NCI-H2227 (cell line): ENCODE data around the gene PHB1.
"Not testable (repeated sequence)": the region's sequence is repeated elsewhere in the genome, so short reads cannot be mapped to it uniquely, and the experiment has no call there.

Source experiments
- DNase-seq: peaks from one replicate; lab custom pipeline; 2025; ENCODE audit not compliant: unreplicated experiment; lab: John Stamatoyannopoulos, UW

PHB1 gene

GRCh38 chr17:49381793-49382192 lies 32.9 kb downstream of the PHB1 start:
- no peak for DNase-seq

GRCh38 chr17:49381033-49381432 lies 33.6 kb downstream of the PHB1 start:
- DNase-seq, result no peak

GRCh38 chr17:49379926-49380325 lies 34.8 kb downstream of the PHB1 start:
- DNase-seq, result no peak

- DNase-seq, result no peak
Measured at GRCh38 chr17:49378311-49378710, 36.4 kb downstream of the PHB1 start.

- no peak for DNase-seq
Measured at GRCh38 chr17:49375544-49375943, 39.1 kb downstream of the PHB1 start.

GRCh38 chr17:49373115-49373514 lies 41.6 kb downstream of the PHB1 start:
- DNase-seq, result no peak

- DNase-seq, result no peak
Measured at GRCh38 chr17:49372425-49372824, 42.3 kb downstream of the PHB1 start.

- no peak for DNase-seq
Measured at GRCh38 chr17:49370971-49371834, 43.5 kb downstream of the PHB1 start.

GRCh38 chr17:49369760-49370159 lies 44.9 kb downstream of the PHB1 start:
- no peak for DNase-seq

GRCh38 chr17:49369089-49369488 lies 45.6 kb downstream of the PHB1 start:
- no peak for DNase-seq

GRCh38 chr17:49365667-49366066 lies 49.0 kb downstream of the PHB1 start:
- DNase-seq, result peak; percentile 34

- DNase-seq, result not testable (repeated sequence)
Measured at GRCh38 chr17:49365126-49365525, 49.6 kb downstream of the PHB1 start.

- DNase-seq, result no peak
Measured at GRCh38 chr17:49364119-49364518, 50.6 kb downstream of the PHB1 start.

- DNase-seq, result no peak
Measured at GRCh38 chr17:49363251-49363650, 51.4 kb downstream of the PHB1 start.

GRCh38 chr17:49362723-49363117 lies 52.0 kb downstream of the PHB1 start:
- DNase-seq, result no peak

GRCh38 chr17:49361902-49362722 lies 52.6 kb downstream of the PHB1 start, which contains the start of gene ZNF652:
Gene ZNF652 (minus strand): TSS chr17:49362250. CDS start chr17:49317725, 44,525 bp downstream.
- DNase-seq, result peak; percentile 98

GRCh38 chr17:49361129-49361901 lies 53.4 kb downstream of the PHB1 start:
- DNase-seq, result peak; percentile 67

GRCh38 chr17:49360796-49361128 lies 53.9 kb downstream of the PHB1 start:
- no peak for DNase-seq

- no peak for DNase-seq
Measured at GRCh38 chr17:49359990-49360795, 54.5 kb downstream of the PHB1 start.

GRCh38 chr17:49358641-49359247 lies 55.9 kb downstream of the PHB1 start:
- no peak for DNase-seq
